Left ventricle myocardium inferior (tissue), 1 donor: Measurements from ENCODE around the gene ATF7IP. TPM values are rescaled to one million over a fixed set of nuclear protein-coding genes. Genes with fewer than 3 reads are reported as not detected.

Experiments
- DNase-seq: peaks from one replicate; pipeline ENCODE4 v3.0.0-alpha.2; 2020
- H3K27ac ChIP-seq: fragments of 200-600 bp; replicated peaks from 2 replicates; pipeline ENCODE4 v1.8.0; 2021
- H3K27me3 ChIP-seq: fragments of 200-600 bp; 2 replicates; pipeline ENCODE4 v1.8.0; 2021; ENCODE audit warnings: low read depth
- H3K36me3 ChIP-seq: fragments of 200-600 bp; 2 replicates; pipeline ENCODE4 v1.8.0; 2021
- H3K4me1 ChIP-seq: fragments of 200-600 bp; 2 replicates; pipeline ENCODE4 v1.8.0; 2021
- H3K4me3 ChIP-seq: fragments of 200-600 bp; 2 replicates; pipeline ENCODE4 v1.8.0; 2021; ENCODE audit warnings: mild to moderate bottlenecking, moderate library complexity
- H3K9me3 ChIP-seq: fragments of 200-600 bp; replicated peaks from 2 replicates; pipeline ENCODE4 v1.8.0; 2021
- intact Hi-C: fragments of 100-400 bp; cut with micrococcal nuclease; formaldehyde crosslinking; loops from one replicate; pipeline ENCODE4 v1.11.0; 2022
- total RNA-seq: library from RNA; stranded (reverse); fragmentation: NEBNext Ultra II Directional; extraction: Animal tissue kit (Norgen Biotek cat#: 25700); gene quantifications from one replicate; pipeline ENCODE4 v1.2.1, GENCODE V29; 2021
- TF ChIP-seq, protein P1 (sequence below): fragments of 200-600 bp; IDR thresholded peaks from 2 replicates; pipeline ENCODE4 v1.8.0; 2021; ENCODE audit warnings: antibody characterized with exemption, mild to moderate bottlenecking, borderline replicate concordance
- donor health status: DM: no; HTN: yes; CAD: no; lungs with severe emphysema.

Gene ATF7IP
- total RNA-seq, 1 donor from 2014 or later, result 64.3 TPM

DNA sequence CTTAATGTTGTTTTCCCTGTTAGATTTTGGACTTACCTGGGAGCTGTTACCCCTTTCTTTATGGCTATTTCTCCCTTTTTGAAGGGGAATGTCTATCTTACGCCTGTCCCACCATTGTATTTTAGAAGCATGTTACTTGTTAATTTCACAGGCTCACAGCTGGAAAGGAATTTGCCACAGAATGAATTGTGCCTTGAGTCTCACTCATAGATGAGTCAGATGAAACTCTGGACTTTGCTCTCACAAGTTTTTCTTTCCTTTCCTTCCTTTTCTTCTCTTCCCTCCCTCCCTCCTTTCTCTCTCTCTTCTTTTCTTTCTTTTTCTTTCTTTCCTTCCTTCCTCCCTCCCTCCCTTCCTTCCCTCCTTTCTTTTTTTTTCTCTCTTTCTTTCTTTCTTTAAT, 9.3 kb upstream of the ATF7IP start:
- no peak for DNase-seq
- Histone ChIP-seq H3K27me3 (no peaks in the 10 kb centered on the region), H3K4me1 (no peaks in the 10 kb centered on the region), H3K4me3 (no peak overlapping the region), H3K9me3 (peaks cover 17% of the 10 kb centered on the region), H3K27ac (no peak overlapping the region), H3K36me3 (no peaks in the 10 kb centered on the region)
- intact Hi-C loops, result no loop called here
- TF ChIP-seq, protein P1, sequence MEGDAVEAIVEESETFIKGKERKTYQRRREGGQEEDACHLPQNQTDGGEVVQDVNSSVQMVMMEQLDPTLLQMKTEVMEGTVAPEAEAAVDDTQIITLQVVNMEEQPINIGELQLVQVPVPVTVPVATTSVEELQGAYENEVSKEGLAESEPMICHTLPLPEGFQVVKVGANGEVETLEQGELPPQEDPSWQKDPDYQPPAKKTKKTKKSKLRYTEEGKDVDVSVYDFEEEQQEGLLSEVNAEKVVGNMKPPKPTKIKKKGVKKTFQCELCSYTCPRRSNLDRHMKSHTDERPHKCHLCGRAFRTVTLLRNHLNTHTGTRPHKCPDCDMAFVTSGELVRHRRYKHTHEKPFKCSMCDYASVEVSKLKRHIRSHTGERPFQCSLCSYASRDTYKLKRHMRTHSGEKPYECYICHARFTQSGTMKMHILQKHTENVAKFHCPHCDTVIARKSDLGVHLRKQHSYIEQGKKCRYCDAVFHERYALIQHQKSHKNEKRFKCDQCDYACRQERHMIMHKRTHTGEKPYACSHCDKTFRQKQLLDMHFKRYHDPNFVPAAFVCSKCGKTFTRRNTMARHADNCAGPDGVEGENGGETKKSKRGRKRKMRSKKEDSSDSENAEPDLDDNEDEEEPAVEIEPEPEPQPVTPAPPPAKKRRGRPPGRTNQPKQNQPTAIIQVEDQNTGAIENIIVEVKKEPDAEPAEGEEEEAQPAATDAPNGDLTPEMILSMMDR, result no peak

DNA sequence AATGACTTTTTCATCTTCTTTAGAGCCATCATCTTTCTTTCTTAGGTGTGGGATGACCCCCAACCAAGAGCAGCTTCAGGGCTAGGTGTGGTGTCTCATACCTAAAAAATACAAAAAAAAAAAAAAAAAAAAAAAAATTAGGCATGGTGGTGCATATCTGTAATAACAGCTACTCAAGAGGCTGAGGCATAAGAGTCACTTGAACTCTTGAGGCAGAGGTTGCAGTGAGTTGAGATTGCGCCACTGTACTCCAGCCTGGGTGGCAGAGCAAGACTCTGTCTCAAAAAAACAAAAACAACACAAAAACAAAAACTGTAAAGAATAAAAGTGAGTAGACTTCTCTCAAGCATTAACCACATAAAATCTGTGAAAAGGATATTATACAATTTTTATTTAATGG, 8.0 kb upstream of the ATF7IP start:
- Histone ChIP-seq H3K4me1 (no peaks in the 10 kb centered on the region), H3K27ac (no peak overlapping the region), H3K36me3 (no peaks in the 10 kb centered on the region), H3K4me3 (no peak overlapping the region), H3K27me3 (no peaks in the 10 kb centered on the region), H3K9me3 (peaks cover 3% of the 10 kb centered on the region)
- TF ChIP-seq, protein P1, result no peak
- DNase-seq, result no peak
- intact Hi-C loops, result no loop called here

DNA sequence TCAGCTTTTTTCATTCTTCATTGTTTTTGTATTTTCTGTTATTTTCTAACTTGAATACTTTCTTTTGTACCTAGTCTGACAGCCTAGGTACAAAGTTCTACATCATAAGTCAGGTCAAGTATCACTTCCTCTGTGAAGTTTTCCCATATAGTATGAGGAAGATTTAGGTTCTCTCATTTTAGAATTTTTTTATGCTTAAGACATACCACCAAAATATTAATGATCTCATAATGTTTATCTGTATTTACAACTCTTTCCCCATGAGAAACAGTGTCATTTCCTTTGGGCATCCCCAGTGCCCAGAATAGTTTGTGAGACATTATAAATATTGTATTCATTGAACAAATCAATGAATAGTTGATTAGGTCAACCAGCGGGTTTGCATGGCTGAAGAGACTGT, 3.1 kb upstream of the ATF7IP start:
- Histone ChIP-seq H3K36me3 (no peaks in the 10 kb centered on the region), H3K27me3 (no peaks in the 10 kb centered on the region), H3K4me1 (peaks cover 9% of the 10 kb centered on the region), H3K4me3 (no peak overlapping the region), H3K9me3 (no peaks in the 10 kb centered on the region), H3K27ac (no peak overlapping the region)
- TF ChIP-seq, protein P1, result no peak
- DNase-seq, result no peak
- intact Hi-C loops, result no loop called here

DNA sequence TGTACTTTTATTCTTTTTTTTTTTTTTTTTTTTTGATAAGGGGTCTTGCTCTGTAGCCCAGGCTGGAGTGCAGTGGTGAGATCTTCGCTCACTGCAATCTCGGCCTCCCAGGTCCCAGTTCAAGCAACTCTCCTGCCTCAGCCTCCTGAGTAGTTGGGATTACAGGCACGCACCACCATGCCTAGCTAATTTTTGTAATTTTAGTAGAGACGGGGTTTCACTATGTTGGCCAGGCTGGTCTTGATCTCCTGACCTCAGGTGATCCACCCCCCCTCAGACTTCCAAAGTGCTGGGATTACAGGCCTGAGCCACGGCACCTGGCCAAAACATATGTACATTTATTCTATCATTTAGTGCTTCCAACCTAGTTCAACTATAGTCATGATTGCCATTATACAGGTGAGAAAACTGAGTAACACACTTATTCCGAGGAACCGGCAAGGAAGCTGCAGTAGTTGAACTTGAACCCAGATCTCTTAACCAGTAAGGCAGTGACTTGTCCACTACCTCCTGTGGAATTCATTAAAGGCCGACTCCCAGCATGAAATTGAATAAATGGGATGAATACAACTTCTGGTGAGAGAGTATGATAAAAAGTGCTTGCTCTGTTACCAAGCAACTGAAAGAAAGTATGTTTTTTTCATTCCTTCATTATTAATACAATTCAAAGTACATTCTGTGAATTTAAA, 755 bp upstream of the ATF7IP start:
- H3K4me1 ChIP-seq, result peaks cover 24% of the 10 kb centered on the region
- no peak for DNase-seq
- no peaks in the 10 kb centered on the region for H3K27me3 ChIP-seq
- no peaks in the 10 kb centered on the region for H3K9me3 ChIP-seq
- peaks cover 9% of the 10 kb centered on the region for H3K36me3 ChIP-seq
- H3K27ac ChIP-seq, result peak overlapping the region; percentile 99
- intact Hi-C loops, result no loop called here
- H3K4me3 ChIP-seq, result peak overlapping the region; percentile 85
- TF ChIP-seq, protein P1, result no peak

DNA sequence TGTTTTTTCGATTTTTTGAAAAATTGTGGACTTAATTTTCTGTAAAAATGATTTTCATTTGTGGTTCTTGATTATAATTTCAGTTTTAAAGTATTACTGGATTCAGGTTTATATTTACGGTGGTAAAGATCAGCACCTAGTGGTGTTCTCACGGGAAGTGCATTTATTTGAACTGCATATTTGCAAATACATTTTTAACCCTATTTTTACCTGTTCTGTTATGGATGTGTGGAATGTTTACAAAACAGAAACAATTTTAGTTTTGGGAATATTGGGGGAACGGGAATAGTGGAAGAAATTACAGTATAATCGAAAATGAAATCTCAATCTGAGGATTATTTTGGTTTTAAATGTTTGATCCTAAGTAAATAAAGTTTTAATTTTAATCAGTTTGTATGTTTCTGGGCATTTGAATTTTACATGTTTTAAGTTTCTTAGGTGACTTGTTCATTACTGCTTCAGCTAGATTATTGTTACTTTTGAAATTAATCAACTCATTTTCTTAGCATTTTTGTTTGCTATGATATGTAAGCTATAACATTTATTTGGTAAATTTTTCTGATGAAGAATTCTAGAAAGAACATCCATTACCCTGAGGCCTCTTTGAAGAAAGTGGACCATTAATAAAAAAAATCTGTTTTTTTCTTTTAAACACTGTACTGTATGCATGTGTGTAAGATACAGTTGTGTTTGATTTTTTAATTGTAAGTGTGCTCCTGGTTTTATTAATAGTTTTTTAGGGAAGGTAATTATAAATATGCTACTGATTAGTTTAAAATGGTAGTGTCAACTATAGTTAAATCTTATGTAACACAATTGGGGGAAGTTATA, 942 bp downstream of the ATF7IP start:
- no peak for DNase-seq
- H3K4me3 ChIP-seq, result peak overlapping the region; percentile 85
- peaks cover 36% of the 10 kb centered on the region for H3K4me1 ChIP-seq
- TF ChIP-seq, protein P1, result peak; percentile 41
- no peaks in the 10 kb centered on the region for H3K9me3 ChIP-seq
- no peaks in the 10 kb centered on the region for H3K27me3 ChIP-seq
- H3K27ac ChIP-seq, result peak overlapping the region; percentile 99
- intact Hi-C loops, result loop anchor here (2.0 kb wide), 1 partner anchor 110 kb away; no protein-coding TSS in a partner anchor
- H3K36me3 ChIP-seq, result peaks cover 15% of the 10 kb centered on the region
